OCI-LY1 (cell line): Measurements from ENCODE around the gene CACNA2D4.

Experiments
- H2AFZ ChIP-seq: fragments of 200-600 bp; sonication (generic), shearing (Covaris generic); 2 replicates; pipeline ENCODE4 v1.6.0; 2014; ENCODE audit warnings: antibody characterized with exemption, mild to moderate bottlenecking, low read length
- H3F3A ChIP-seq: fragments of 200-600 bp; sonication (generic), shearing (Covaris generic); 2 replicates; pipeline ENCODE4 v1.6.0; 2014; ENCODE audit warnings: mild to moderate bottlenecking, antibody characterized with exemption, low read length, moderate library complexity; ENCODE audit not compliant: insufficient read depth
- H3K27ac ChIP-seq: fragments of 200-600 bp; sonication (generic); 2 replicates; pipeline ENCODE4 v1.5.1; 2014; ENCODE audit warnings: low read length, mixed run types, mild to moderate bottlenecking, low read depth; ENCODE audit not compliant: poor library complexity, severe bottlenecking
- H3K27me3 ChIP-seq: fragments of 200-600 bp; sonication (generic); 2 replicates; pipeline ENCODE4 v1.6.0; 2014; ENCODE audit warnings: antibody characterized with exemption, mild to moderate bottlenecking, low read length, moderate library complexity; ENCODE audit not compliant: insufficient read depth
- H3K36me3 ChIP-seq: fragments of 200-600 bp; sonication (generic); 2 replicates; pipeline ENCODE4 v1.6.1; 2014; ENCODE audit warnings: mild to moderate bottlenecking, antibody characterized with exemption, low read length, moderate library complexity, mixed read lengths; ENCODE audit not compliant: insufficient read depth
- H3K4me1 ChIP-seq: fragments of 200-600 bp; sonication (generic); 2 replicates; pipeline ENCODE4 v1.5.1; 2014; ENCODE audit warnings: mild to moderate bottlenecking, low read length, moderate library complexity; ENCODE audit not compliant: insufficient read depth, severe bottlenecking
- H3K4me2 ChIP-seq: fragments of 200-600 bp; sonication (generic), shearing (Covaris generic); 2 replicates; pipeline ENCODE4 v1.6.1; 2014; ENCODE audit warnings: low read length
- H3K4me3 ChIP-seq: fragments of 200-600 bp; sonication (generic); 2 replicates; pipeline ENCODE4 v1.5.1; 2014; ENCODE audit warnings: low read length, low read depth, mild to moderate bottlenecking, mixed read lengths; ENCODE audit not compliant: poor library complexity, severe bottlenecking
- H3K79me2 ChIP-seq: fragments of 200-600 bp; shearing (Covaris generic); 2 replicates; pipeline ENCODE4 v1.6.1; 2016; ENCODE audit warnings: mixed run types, low read length, mixed read lengths; ENCODE audit not compliant: insufficient read depth
- H3K9ac ChIP-seq: fragments of 200-600 bp; sonication (generic), shearing (Covaris generic); 2 replicates; pipeline ENCODE4 v1.6.1; 2014; ENCODE audit warnings: mild to moderate bottlenecking, low read length, mixed read lengths
- H3K9me2 ChIP-seq: fragments of 200-600 bp; sonication (generic), shearing (Covaris generic); 2 replicates; pipeline ENCODE4 v1.6.1; 2014; ENCODE audit warnings: low read depth, mild to moderate bottlenecking, low read length, mixed read lengths
- H3K9me3 ChIP-seq: fragments of 200-600 bp; shearing (Covaris generic); 2 replicates; pipeline ENCODE4 v1.6.1; 2014; ENCODE audit warnings: low read length, mixed read lengths
- H4K20me1 ChIP-seq: fragments of 200-600 bp; sonication (generic), shearing (Covaris generic); 2 replicates; pipeline ENCODE4 v1.6.0; 2016; ENCODE audit warnings: mild to moderate bottlenecking, low read length; ENCODE audit not compliant: insufficient read depth
- EZH2 ChIP-seq: fragments of 200-600 bp; sonication (generic), shearing (Covaris generic); IDR thresholded peaks from 2 replicates; pipeline ENCODE4 v1.8.0; 2017; ENCODE audit warnings: borderline replicate concordance, mixed run types, mild to moderate bottlenecking, antibody characterized with exemption, low read length, moderate library complexity, mixed read lengths
- TF ChIP-seq, protein P1 (sequence below): fragments of 200-600 bp; sonication (generic), shearing (Covaris generic); IDR thresholded peaks from 2 replicates; pipeline ENCODE4 v1.5.1; 2017; ENCODE audit warnings: mild to moderate bottlenecking, antibody characterized with exemption, low read length, moderate library complexity, mixed read lengths

Gene CACNA2D4

DNA sequence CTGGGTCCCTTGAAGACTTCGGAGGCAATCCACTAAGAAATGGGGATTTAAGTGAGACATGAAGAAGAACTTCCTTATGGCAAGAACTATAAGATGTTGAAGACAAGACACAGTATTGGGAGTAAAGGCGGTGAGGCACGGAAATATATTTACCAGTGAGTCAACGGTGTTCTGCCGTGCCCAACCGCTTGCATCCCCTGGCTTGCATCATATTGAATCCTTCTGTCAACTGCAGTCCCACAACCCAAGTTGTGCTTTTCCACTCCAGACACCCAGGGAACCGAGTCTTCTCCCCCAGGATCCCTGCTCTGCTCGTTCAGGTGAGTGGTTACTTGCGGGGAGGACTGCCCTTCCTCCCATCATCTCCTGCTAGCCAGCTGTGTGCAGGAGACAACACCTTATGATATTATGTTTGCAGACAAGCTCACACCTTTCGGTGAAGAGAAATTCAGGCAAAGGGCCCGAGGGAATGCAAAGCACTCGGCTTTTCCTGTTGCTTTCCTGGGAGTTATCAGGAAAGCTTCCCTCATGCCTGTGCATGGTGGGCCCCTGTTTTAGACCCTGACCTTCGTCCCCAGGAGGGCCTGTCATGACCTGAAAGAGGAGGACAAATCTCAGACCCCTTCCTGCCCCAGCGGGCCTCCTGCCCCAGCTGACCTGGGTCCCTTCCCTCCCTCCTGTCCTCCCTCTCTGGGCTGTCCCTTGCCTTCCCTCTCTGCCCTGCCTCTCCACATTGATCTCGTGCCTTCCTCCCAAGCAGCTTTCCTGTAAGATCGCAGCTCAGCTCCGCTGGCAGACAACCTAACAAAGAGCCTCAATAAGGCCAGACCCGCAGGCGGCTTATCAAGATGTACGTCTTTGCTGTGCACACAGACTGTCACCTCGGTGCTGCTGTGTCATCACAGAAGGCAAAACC lies 102.4 kb downstream of the CACNA2D4 start:
- H3K9me3 ChIP-seq, result no peaks in the 10 kb centered on the region
- no peaks in the 10 kb centered on the region for H3F3A ChIP-seq
- no peak overlapping the region for H3K4me2 ChIP-seq

DNA sequence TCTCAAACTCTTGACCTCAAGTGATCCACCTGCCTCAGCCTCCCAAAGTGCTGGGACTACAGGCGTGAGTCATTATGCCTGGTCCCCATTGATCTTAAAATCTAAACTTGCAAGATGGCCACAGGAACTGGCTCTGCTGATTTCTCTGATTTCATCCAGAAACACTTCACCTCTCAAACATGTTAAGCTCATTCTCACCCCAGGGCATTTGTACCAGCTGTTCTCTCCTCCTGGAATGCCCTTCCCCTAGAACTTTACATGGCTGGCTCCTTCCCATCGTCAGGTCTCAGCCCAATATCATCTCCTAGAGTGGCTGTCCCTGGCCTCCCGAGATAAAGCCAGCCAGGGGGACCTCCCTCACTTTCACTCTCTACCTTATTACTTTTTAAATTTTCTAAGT lies 103.3 kb downstream of the CACNA2D4 start:
- Histone ChIP-seq H3K9me2 (no peaks in the 10 kb centered on the region), H3K4me1 (peaks cover 4% of the 10 kb centered on the region), H3K9ac (no peak overlapping the region), H3K4me2 (no peak overlapping the region), H2AFZ (no peak overlapping the region), H3K27ac (no peak overlapping the region), H3K9me3 (no peaks in the 10 kb centered on the region), H4K20me1 (no peaks in the 10 kb centered on the region), H3K4me3 (no peak overlapping the region), H3K79me2 (no peaks in the 10 kb centered on the region), H3K36me3 (no peaks in the 10 kb centered on the region), H3F3A (no peaks in the 10 kb centered on the region), H3K27me3 (peaks cover 24% of the 10 kb centered on the region; the same call in 1 of the 2 replicates)
- TF ChIP-seq, protein P1, sequence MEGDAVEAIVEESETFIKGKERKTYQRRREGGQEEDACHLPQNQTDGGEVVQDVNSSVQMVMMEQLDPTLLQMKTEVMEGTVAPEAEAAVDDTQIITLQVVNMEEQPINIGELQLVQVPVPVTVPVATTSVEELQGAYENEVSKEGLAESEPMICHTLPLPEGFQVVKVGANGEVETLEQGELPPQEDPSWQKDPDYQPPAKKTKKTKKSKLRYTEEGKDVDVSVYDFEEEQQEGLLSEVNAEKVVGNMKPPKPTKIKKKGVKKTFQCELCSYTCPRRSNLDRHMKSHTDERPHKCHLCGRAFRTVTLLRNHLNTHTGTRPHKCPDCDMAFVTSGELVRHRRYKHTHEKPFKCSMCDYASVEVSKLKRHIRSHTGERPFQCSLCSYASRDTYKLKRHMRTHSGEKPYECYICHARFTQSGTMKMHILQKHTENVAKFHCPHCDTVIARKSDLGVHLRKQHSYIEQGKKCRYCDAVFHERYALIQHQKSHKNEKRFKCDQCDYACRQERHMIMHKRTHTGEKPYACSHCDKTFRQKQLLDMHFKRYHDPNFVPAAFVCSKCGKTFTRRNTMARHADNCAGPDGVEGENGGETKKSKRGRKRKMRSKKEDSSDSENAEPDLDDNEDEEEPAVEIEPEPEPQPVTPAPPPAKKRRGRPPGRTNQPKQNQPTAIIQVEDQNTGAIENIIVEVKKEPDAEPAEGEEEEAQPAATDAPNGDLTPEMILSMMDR, result no peak

More for the DNA sequence above, 102.4 kb downstream of the CACNA2D4 start:
- H2AFZ ChIP-seq, result no peak overlapping the region
- no peak overlapping the region for H3K27ac ChIP-seq
- no peaks in the 10 kb centered on the region for H3K79me2 ChIP-seq
- peaks cover 4% of the 10 kb centered on the region for H3K4me1 ChIP-seq
- no peaks in the 10 kb centered on the region for H3K36me3 ChIP-seq
- no peaks in the 10 kb centered on the region for H4K20me1 ChIP-seq
- H3K9me2 ChIP-seq, result no peaks in the 10 kb centered on the region
- H3K9ac ChIP-seq, result no peak overlapping the region
- TF ChIP-seq EZH2, result no peak
- TF ChIP-seq, protein P1, result no peak
- peaks cover 24% of the 10 kb centered on the region; the same call in 1 of the 2 replicates for H3K27me3 ChIP-seq
- no peak overlapping the region for H3K4me3 ChIP-seq

DNA sequence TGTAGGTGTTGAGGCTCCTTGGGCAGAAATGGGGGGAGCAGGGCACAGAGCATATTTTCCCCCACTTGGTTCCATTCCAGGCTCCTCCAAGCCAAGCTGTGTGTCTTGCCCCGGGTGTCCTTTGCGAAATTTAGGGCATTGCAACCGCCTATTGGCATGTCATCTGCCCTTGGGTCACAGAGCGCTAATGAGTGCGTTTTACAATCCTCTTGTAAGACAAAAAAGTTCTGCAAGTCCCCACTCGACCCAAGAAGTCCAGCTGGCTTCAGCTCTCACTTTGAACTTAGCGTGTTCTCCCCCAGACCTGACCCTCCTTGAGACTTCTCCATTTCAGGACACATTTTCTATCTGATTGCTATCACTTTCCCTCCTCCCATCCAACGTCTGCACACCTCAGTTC lies 104.2 kb downstream of the CACNA2D4 start:
- Histone ChIP-seq H3K4me1 (peaks cover 4% of the 10 kb centered on the region), H3K36me3 (no peaks in the 10 kb centered on the region), H3K9me3 (no peaks in the 10 kb centered on the region), H3K4me3 (no peak overlapping the region), H3K9me2 (no peaks in the 10 kb centered on the region), H4K20me1 (no peaks in the 10 kb centered on the region), H3K79me2 (no peaks in the 10 kb centered on the region), H3K4me2 (no peak overlapping the region), H2AFZ (no peak overlapping the region), H3K9ac (no peak overlapping the region), H3K27ac (no peak overlapping the region), H3F3A (no peaks in the 10 kb centered on the region), H3K27me3 (peaks cover 23% of the 10 kb centered on the region; the same call in 1 of the 2 replicates)
- TF ChIP-seq EZH2, result no peak
- TF ChIP-seq, protein P1, result no peak
